ENCODE results near the gene SIGLEC9. TPM values are rescaled to one million over a fixed set of nuclear protein-coding genes. Genes with fewer than 3 reads are reported as not detected.

The SIGLEC9 gene
- total and polyA plus RNA-seq, 10 of the 15 experiments (the other 5 are each of a cell fraction or from before 2014, with no cell fraction given) = 0.10 TPM; not detected in 9

GRCh38 chr19:51127032-51127431, 2.3 kb downstream of the SIGLEC9 start:
- Histone ChIP-seq H3K4me1 (ENCODE audit: control insufficient read depth, insufficient read depth, low read length) (peaks cover 5% of the 10 kb centered on the region; the same call in 1 of the 2 replicates), H3K27ac (ENCODE audit: control insufficient read depth, insufficient read depth) (no peak overlapping the region), H4K20me1 (ENCODE audit: control insufficient read depth, insufficient read depth) (no peaks in the 10 kb centered on the region), H3K9ac (ENCODE audit: control insufficient read depth, insufficient read depth, low read length) (no peak overlapping the region), H3K27me3 (replicated peaks in 1 of 2; ENCODE audit: control insufficient read depth in 2 of 2, insufficient read depth in 2 of 2, low read length in 1 of 2) (no peaks in the 10 kb centered on the region; a peak in 1 of 4 replicates), H2AFZ (ENCODE audit: control insufficient read depth, low read depth, low read length) (no peak overlapping the region), H3K4me2 (ENCODE audit: control insufficient read depth, insufficient read depth) (no peak overlapping the region), H3K4me3 (no peak overlapping the region), H3K79me2 (ENCODE audit: control insufficient read depth, insufficient read depth, low read length) (no peaks in the 10 kb centered on the region), H3K9me3 (replicated peaks; ENCODE audit: control insufficient read depth, insufficient read depth, low read length) (no peaks in the 10 kb centered on the region), H3K36me3 (ENCODE audit: control insufficient read depth in 2 of 2, insufficient read depth in 2 of 2, low read length in 1 of 2) (no peaks in the 10 kb centered on the region)
- intact Hi-C loops (cut with micrococcal nuclease; ENCODE audit: unreplicated experiment) = no loop called here
- POLR2A ChIA-PET = no interaction called here
- TF ChIP-seq BCL3 (IDR thresholded peaks at IDR 0.05; ENCODE audit: borderline replicate concordance, insufficient read depth, low read depth, low read length, poor library complexity, severe bottlenecking) (no peak), RAD51 (IDR thresholded peaks at IDR 0.05) (no peak), IKZF2 (IDR thresholded peaks at IDR 0.05) (no peak)
- TF ChIP-seq, protein P1, sequence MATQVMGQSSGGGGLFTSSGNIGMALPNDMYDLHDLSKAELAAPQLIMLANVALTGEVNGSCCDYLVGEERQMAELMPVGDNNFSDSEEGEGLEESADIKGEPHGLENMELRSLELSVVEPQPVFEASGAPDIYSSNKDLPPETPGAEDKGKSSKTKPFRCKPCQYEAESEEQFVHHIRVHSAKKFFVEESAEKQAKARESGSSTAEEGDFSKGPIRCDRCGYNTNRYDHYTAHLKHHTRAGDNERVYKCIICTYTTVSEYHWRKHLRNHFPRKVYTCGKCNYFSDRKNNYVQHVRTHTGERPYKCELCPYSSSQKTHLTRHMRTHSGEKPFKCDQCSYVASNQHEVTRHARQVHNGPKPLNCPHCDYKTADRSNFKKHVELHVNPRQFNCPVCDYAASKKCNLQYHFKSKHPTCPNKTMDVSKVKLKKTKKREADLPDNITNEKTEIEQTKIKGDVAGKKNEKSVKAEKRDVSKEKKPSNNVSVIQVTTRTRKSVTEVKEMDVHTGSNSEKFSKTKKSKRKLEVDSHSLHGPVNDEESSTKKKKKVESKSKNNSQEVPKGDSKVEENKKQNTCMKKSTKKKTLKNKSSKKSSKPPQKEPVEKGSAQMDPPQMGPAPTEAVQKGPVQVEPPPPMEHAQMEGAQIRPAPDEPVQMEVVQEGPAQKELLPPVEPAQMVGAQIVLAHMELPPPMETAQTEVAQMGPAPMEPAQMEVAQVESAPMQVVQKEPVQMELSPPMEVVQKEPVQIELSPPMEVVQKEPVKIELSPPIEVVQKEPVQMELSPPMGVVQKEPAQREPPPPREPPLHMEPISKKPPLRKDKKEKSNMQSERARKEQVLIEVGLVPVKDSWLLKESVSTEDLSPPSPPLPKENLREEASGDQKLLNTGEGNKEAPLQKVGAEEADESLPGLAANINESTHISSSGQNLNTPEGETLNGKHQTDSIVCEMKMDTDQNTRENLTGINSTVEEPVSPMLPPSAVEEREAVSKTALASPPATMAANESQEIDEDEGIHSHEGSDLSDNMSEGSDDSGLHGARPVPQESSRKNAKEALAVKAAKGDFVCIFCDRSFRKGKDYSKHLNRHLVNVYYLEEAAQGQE (IDR thresholded peaks at IDR 0.05; ENCODE audit: low read depth, low read length) = no peak
- RAD21 ChIA-PET (ENCODE audit: unreplicated experiment) = no interaction called here
- FAIRE-seq (no peak), DNase-seq (ENCODE audit: low read depth, low spot score) (no peak), ATAC-seq (no peak)
- WGBS (ENCODE audit: insufficient coverage, insufficient replicate concordance, low lambda C conversion rate, missing lambda C conversion rate) = 15% methylated on average over 6 of the region's 6 CpGs
- in situ Hi-C loops (cut with MboI) = no loop called here
- no TSS peak for BruUV-seq (replicated peaks)
- CTCF ChIA-PET = interaction anchor here (1.0 kb wide), 2 partner anchors 8 to 205 kb away, joined by 3 to 5 read pairs; no protein-coding TSS in a partner anchor
- SMC1A ChIA-PET (ENCODE audit: uncharacterized antibody, unreplicated experiment) = no interaction called here
